ENCODE measurements around the gene TRIL. TPM values are rescaled to one million over a fixed set of nuclear protein-coding genes. Genes with fewer than 3 reads are reported as not detected.

The TRIL gene
- polyA plus RNA-seq, 1 donor from 2014 or later, result 1.4 TPM

DNA sequence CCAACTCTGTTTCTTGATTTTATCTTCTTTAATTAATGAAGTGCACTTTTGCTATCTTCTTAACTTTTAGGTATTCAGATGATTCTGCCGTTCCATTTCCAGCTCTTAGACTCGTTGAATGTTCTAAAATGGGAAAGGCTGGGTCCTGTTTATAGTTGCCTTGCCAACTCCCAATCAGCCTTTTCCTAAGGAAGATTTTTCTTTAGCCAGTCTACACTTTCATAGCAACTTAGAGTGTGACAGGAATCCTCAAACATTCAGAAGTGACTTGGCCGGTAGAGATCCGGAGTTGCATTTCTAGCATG lies 23.0 kb upstream of the TRIL start:
- no peaks in the 10 kb centered on the region for H3K9me2 ChIP-seq (ENCODE audit: insufficient read depth, low read length)
- TF ChIP-seq RAD21 (conservative IDR thresholded peaks at IDR 0.05), result no peak
- no peak for TF ChIP-seq EP300 (conservative IDR thresholded peaks at IDR 0.05; ENCODE audit: poor library complexity, severe bottlenecking)
- no peak for TF ChIP-seq EZH2 (IDR thresholded peaks at IDR 0.05; ENCODE audit: borderline replicate concordance, insufficient read depth, low read length, poor library complexity, severe bottlenecking)
- no peak for TF ChIP-seq POLR2AphosphoS5 (IDR thresholded peaks at IDR 0.05)
- no peak for TF ChIP-seq MXI1 (conservative IDR thresholded peaks at IDR 0.05; ENCODE audit: poor library complexity, severe bottlenecking)
- TF ChIP-seq TAF1 (IDR thresholded peaks at IDR 0.05; ENCODE audit: low read depth), result no peak
- TF ChIP-seq SMC3 (conservative IDR thresholded peaks at IDR 0.05; ENCODE audit: poor library complexity), result no peak
- no peak overlapping the region for H3K9ac ChIP-seq (ENCODE audit: low read length)
- H3K4me3 ChIP-seq (ENCODE audit: low read length), result no peak overlapping the region
- H3K36me3 ChIP-seq (ENCODE audit: insufficient read depth, low read length), result no peaks in the 10 kb centered on the region
- no peaks in the 10 kb centered on the region for H4K20me1 ChIP-seq (ENCODE audit: insufficient read depth)
- H3F3A ChIP-seq (ENCODE audit: insufficient read depth, low read length, poor library complexity, severe bottlenecking), result no peaks in the 10 kb centered on the region
- H2AFZ ChIP-seq (ENCODE audit: low read depth, low read length), result no peak overlapping the region
- no peak overlapping the region for H3K4me2 ChIP-seq (ENCODE audit: low read length)
- H3K9me3 ChIP-seq (ENCODE audit: low read length), result no peaks in the 10 kb centered on the region
- no peak overlapping the region for H3K27ac ChIP-seq (ENCODE audit: low read length)
- H3K27me3 ChIP-seq (ENCODE audit: insufficient read depth, low read depth, low read length), result no peaks in the 10 kb centered on the region
- H3K79me2 ChIP-seq (replicated peaks; ENCODE audit: insufficient read depth, low read length), result no peaks in the 10 kb centered on the region

DNA sequence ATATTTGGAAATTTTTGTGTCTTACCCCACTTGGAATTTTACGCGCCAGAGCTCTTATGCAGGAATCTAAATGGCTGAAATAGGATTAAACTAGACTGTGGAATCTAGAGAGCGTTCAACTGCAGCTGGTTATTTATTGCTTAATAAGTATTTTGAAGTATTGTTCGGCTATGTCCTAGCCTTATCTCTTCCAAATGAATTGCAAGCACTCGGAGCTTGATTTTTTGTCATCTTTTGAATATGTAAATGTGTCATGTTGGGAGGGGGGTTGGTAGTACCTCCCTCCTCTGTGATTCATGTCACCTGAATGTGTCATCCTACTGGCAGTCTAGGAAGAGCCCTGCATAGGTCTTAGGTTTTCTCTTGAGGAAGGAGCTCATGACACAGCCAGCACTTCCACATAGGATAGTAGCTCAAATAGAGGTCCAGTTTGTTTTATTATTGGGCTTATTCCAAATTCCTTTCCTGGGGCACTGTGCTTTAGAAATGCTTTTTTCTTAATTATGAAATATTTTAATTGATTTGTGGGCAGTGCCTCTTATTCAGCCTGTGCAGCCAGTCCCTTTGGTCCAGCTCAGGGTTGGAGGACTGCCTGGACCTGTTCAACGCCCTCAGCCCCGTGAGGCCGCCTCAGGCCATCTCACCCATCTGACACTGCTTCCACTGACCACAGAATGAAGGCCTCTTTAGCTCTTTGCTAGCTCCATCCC lies 22.5 kb upstream of the TRIL start:
- Histone ChIP-seq H3K9ac (ENCODE audit: low read length) (no peak overlapping the region), H3K27me3 (ENCODE audit: insufficient read depth, low read depth, low read length) (no peaks in the 10 kb centered on the region), H2AFZ (ENCODE audit: low read depth, low read length) (no peak overlapping the region), H3K9me3 (ENCODE audit: low read length) (no peaks in the 10 kb centered on the region), H3K27ac (ENCODE audit: low read length) (no peak overlapping the region), H3K36me3 (ENCODE audit: insufficient read depth, low read length) (no peaks in the 10 kb centered on the region), H3F3A (ENCODE audit: insufficient read depth, low read length, poor library complexity, severe bottlenecking) (no peaks in the 10 kb centered on the region), H4K20me1 (ENCODE audit: insufficient read depth) (no peaks in the 10 kb centered on the region), H3K79me2 (replicated peaks; ENCODE audit: insufficient read depth, low read length) (no peaks in the 10 kb centered on the region), H3K4me2 (ENCODE audit: low read length) (no peak overlapping the region), H3K4me3 (ENCODE audit: low read length) (no peak overlapping the region), H3K9me2 (ENCODE audit: insufficient read depth, low read length) (no peaks in the 10 kb centered on the region)
- no peak for TF ChIP-seq POLR2AphosphoS5 (IDR thresholded peaks at IDR 0.05)
- TF ChIP-seq TAF1 (IDR thresholded peaks at IDR 0.05; ENCODE audit: low read depth), result no peak
- TF ChIP-seq EZH2 (IDR thresholded peaks at IDR 0.05; ENCODE audit: borderline replicate concordance, insufficient read depth, low read length, poor library complexity, severe bottlenecking), result no peak
- TF ChIP-seq, protein P1, sequence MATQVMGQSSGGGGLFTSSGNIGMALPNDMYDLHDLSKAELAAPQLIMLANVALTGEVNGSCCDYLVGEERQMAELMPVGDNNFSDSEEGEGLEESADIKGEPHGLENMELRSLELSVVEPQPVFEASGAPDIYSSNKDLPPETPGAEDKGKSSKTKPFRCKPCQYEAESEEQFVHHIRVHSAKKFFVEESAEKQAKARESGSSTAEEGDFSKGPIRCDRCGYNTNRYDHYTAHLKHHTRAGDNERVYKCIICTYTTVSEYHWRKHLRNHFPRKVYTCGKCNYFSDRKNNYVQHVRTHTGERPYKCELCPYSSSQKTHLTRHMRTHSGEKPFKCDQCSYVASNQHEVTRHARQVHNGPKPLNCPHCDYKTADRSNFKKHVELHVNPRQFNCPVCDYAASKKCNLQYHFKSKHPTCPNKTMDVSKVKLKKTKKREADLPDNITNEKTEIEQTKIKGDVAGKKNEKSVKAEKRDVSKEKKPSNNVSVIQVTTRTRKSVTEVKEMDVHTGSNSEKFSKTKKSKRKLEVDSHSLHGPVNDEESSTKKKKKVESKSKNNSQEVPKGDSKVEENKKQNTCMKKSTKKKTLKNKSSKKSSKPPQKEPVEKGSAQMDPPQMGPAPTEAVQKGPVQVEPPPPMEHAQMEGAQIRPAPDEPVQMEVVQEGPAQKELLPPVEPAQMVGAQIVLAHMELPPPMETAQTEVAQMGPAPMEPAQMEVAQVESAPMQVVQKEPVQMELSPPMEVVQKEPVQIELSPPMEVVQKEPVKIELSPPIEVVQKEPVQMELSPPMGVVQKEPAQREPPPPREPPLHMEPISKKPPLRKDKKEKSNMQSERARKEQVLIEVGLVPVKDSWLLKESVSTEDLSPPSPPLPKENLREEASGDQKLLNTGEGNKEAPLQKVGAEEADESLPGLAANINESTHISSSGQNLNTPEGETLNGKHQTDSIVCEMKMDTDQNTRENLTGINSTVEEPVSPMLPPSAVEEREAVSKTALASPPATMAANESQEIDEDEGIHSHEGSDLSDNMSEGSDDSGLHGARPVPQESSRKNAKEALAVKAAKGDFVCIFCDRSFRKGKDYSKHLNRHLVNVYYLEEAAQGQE (IDR thresholded peaks at IDR 0.05; ENCODE audit: borderline replicate concordance), result no peak
- TF ChIP-seq MXI1 (conservative IDR thresholded peaks at IDR 0.05; ENCODE audit: poor library complexity, severe bottlenecking), result no peak
- TF ChIP-seq EP300 (conservative IDR thresholded peaks at IDR 0.05; ENCODE audit: poor library complexity, severe bottlenecking), result no peak
- TF ChIP-seq, protein P2, sequence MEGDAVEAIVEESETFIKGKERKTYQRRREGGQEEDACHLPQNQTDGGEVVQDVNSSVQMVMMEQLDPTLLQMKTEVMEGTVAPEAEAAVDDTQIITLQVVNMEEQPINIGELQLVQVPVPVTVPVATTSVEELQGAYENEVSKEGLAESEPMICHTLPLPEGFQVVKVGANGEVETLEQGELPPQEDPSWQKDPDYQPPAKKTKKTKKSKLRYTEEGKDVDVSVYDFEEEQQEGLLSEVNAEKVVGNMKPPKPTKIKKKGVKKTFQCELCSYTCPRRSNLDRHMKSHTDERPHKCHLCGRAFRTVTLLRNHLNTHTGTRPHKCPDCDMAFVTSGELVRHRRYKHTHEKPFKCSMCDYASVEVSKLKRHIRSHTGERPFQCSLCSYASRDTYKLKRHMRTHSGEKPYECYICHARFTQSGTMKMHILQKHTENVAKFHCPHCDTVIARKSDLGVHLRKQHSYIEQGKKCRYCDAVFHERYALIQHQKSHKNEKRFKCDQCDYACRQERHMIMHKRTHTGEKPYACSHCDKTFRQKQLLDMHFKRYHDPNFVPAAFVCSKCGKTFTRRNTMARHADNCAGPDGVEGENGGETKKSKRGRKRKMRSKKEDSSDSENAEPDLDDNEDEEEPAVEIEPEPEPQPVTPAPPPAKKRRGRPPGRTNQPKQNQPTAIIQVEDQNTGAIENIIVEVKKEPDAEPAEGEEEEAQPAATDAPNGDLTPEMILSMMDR (IDR thresholded peaks at IDR 0.05; ENCODE audit: poor library complexity, severe bottlenecking), result no peak
- no peak for TF ChIP-seq SMC3 (conservative IDR thresholded peaks at IDR 0.05; ENCODE audit: poor library complexity)
- no peak for TF ChIP-seq RAD21 (conservative IDR thresholded peaks at IDR 0.05)

All from neural cell (in vitro differentiated cells).